Upper lobe of left lung (tissue), 6 donors: Measurements from ENCODE around the gene GPR45. TPM values are rescaled to one million over a fixed set of nuclear protein-coding genes. Genes with fewer than 3 reads are reported as not detected.

Source experiments
- total RNA-seq, 6 donors: library from RNA; depleted of rRNA in 4 of 6; stranded (reverse); fragments of >200 nt in 4 of 6; gene quantifications; one replicate each; pipeline versions ENCODE4 v1.1.0 to v1.2.1, GENCODE V29; 2016 to 2021
- donor health status: DM: no; HTN: no; CAD: no; lungs with moderate emphysema.
- donor health status: DM: no; HTN: yes; CAD: no; lungs with severe emphysema.

The GPR45 gene
- total RNA-seq, 6 donors from 2014 or later, result not detected

Other genes starting within 250 kb of the GPR45 start
- gene MRPS9, start 203.7 kb upstream of the GPR45 start, total RNA-seq, result 10 to 100 TPM; 15.4 to 17.8 (median 17.0) TPM
- gene TGFBRAP1, start 88.0 kb downstream of the GPR45 start, total RNA-seq, result 10 to 100 TPM; 18.6 to 25.7 (median 20.8) TPM
- 10 to 100 TPM; 12.8 to 38.5 (median 13.5) TPM for gene C2orf49, start 95.8 kb downstream of the GPR45 start, total RNA-seq
- 10 to 100 TPM in 2 of 6 donors, 1 to 10 TPM in 4; 2.4 to 15.0 (median 7.2) TPM for gene FHL2, start 157.3 kb downstream of the GPR45 start, total RNA-seq